Sigmoid colon (tissue), 7 donors: ENCODE data around the gene ZFP42. TPM values are rescaled to one million over a fixed set of nuclear protein-coding genes. Genes with fewer than 3 reads are reported as not detected.

Experiments used
- DNase-seq: peaks from one replicate; pipeline ENCODE4 v3.0.0-alpha.2; 2019
- H3K27ac ChIP-seq, 4 donors: fragments of 200-600 bp; sonication (generic); one replicate each; pipeline ENCODE4 v1.5.1; 2016 to 2019; ENCODE audit warnings: mild to moderate bottlenecking in 1 of 4
- H3K27me3 ChIP-seq, 3 donors: fragments of 200-600 bp; sonication (generic); one replicate each; pipeline ENCODE4 v1.5.1; 2019; ENCODE audit warnings: mild to moderate bottlenecking in 1 of 3
- H3K36me3 ChIP-seq, 4 donors: fragments of 200-600 bp; sonication (generic); one replicate each; pipeline ENCODE4 v1.5.1; 2016 to 2019
- H3K4me1 ChIP-seq, 4 donors: fragments of 200-600 bp; sonication (generic); one replicate each; pipeline ENCODE4 v1.5.1; 2017 to 2019
- H3K4me3 ChIP-seq, 4 donors: fragments of 200-600 bp; sonication (generic); one replicate each; pipeline ENCODE4 v1.5.1; 2017 to 2019; ENCODE audit warnings: mild to moderate bottlenecking in 2 of 4, moderate library complexity in 1 of 4
- H3K9me3 ChIP-seq, 4 donors: fragments of 200-600 bp in 3 of 4; sonication (generic) in 3 of 4; one replicate each; pipeline versions ENCODE4 v1.5.1 to v1.6.1; 2013 to 2019
- EP300 ChIP-seq, 4 donors: sonication (generic); formaldehyde crosslinking; IDR thresholded peaks; one replicate each; pipeline ENCODE4 v1.6.1; 2017; ENCODE audit warnings: antibody characterized with exemption in 4 of 4
- POLR2A ChIP-seq, 2 donors: fragments of 450-650 bp; IDR thresholded peaks; one replicate each; pipeline ENCODE4 v1.6.1; 2016; ENCODE audit warnings: antibody characterized with exemption in 2 of 2, mild to moderate bottlenecking in 2 of 2, moderate library complexity in 2 of 2
- POLR2AphosphoS5 ChIP-seq, 4 donors: sonication (generic); formaldehyde crosslinking; IDR thresholded peaks; one replicate each; pipeline ENCODE4 v1.6.1; 2017; ENCODE audit warnings: antibody characterized with exemption in 4 of 4
- WGBS, 2 donors: extraction: QIAGEN DNeasy Blood & Tissue Kit; methylation state at CpG; one replicate each; pipeline ENCODE4 v1.1.7; 2013; 5-methylcytosine and 5-hydroxymethylcytosine counted together
- intact Hi-C: fragments of 100-400 bp; cut with DNase I; formaldehyde crosslinking; loops from one replicate; pipeline ENCODE4 v1.15.1; 2023
- polyA plus RNA-seq, 3 donors: library from polyadenylated mRNA; stranded (reverse); fragments of 200-250 nt; gene quantifications; one replicate each; pipeline ENCODE4 v1.2.3, GENCODE V29; 2013
- total RNA-seq, 4 donors: library from RNA; depleted of rRNA; stranded (reverse); fragments of >200 nt; gene quantifications; one replicate each; pipeline ENCODE4 v1.1.0, GENCODE V29; 2016
- TF ChIP-seq, protein P1 (sequence below), 4 experiments: fragments of 450-650 bp in 3 of 4; fragments of 200-600 bp in 1 of 4; IDR thresholded peaks; one replicate each; pipeline ENCODE4 v1.5.1; 2016 to 2019; ENCODE audit warnings: antibody characterized with exemption in 4 of 4, mild to moderate bottlenecking in 3 of 4, moderate library complexity in 2 of 4
- donor health status: healthy with polysubstance abuse.
- donor health status: Bipolar disorder and iron deficiency.
- donor health status: healthy.

The ZFP42 gene
- total and polyA plus RNA-seq, 7 donors = not detected

DNA sequence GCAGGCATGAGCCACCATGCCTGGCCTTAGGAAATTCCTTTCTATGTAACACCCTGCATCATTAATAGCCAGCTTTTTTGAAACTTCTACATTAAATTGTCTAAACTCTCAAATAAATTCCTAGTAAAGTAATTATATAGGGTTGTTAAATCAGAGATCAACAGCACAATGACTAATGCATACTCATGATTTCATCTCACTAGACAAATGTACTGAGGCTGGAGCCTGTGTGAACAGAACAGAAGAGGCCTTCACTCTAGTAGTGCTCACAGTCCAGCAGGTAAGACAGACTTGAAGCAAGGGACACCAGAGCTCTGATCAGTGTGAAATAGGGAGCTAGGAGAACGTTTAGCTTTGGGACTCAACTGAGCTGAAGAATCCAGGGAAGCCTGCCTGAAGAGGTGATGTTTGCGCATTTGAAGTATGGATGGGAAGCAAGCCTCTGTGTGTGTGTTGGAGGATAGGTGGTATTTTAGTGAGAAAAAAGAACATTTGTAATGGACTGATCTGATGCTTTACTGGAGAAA is 3.9 kb downstream of the ZFP42 start:
- no peak overlapping the region for H3K27ac ChIP-seq
- no peaks in the 10 kb centered on the region for H3K9me3 ChIP-seq
- 79 to 87% methylated on average over 2 of the region's 2 CpGs for WGBS, 2 donors
- no peak overlapping the region for H3K4me3 ChIP-seq
- no peaks in the 10 kb centered on the region for H3K4me1 ChIP-seq
- TF ChIP-seq POLR2A (IDR thresholded peaks at IDR 0.05) (no peak), EP300 (IDR thresholded peaks at IDR 0.05) (no peak), POLR2AphosphoS5 (IDR thresholded peaks at IDR 0.05) (no peak)
- TF ChIP-seq, protein P1, sequence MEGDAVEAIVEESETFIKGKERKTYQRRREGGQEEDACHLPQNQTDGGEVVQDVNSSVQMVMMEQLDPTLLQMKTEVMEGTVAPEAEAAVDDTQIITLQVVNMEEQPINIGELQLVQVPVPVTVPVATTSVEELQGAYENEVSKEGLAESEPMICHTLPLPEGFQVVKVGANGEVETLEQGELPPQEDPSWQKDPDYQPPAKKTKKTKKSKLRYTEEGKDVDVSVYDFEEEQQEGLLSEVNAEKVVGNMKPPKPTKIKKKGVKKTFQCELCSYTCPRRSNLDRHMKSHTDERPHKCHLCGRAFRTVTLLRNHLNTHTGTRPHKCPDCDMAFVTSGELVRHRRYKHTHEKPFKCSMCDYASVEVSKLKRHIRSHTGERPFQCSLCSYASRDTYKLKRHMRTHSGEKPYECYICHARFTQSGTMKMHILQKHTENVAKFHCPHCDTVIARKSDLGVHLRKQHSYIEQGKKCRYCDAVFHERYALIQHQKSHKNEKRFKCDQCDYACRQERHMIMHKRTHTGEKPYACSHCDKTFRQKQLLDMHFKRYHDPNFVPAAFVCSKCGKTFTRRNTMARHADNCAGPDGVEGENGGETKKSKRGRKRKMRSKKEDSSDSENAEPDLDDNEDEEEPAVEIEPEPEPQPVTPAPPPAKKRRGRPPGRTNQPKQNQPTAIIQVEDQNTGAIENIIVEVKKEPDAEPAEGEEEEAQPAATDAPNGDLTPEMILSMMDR (IDR thresholded peaks at IDR 0.05) = no peak
- H3K27me3 ChIP-seq = peaks cover 0 to 22% (median 3%) of the 10 kb centered on the region in 3 donors
- DNase-seq = no peak
- intact Hi-C loops = no loop called here
- H3K36me3 ChIP-seq = no peaks in the 10 kb centered on the region

DNA sequence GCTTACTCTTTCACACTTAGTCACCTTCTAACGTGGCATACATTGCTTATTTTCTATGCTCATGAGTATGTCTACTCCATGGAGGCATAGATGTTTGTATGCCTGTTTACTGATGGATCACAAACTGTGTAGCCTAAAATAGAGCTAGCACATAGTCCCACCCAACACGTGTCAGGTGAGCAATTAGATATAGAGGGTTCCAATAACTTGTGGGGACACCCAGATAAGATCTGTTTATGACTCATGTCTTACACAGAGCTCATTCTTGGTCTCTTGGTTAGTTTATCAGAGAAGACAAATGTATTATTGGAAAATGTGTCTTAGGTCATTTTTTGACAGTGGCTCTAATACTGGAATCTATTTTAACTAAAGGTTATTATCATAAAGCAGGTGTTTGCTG is 6.8 kb downstream of the ZFP42 start:
- Histone ChIP-seq H3K36me3 (no peaks in the 10 kb centered on the region), H3K27me3 (no peaks in the 10 kb centered on the region), H3K4me3 (no peak overlapping the region), H3K4me1 (no peaks in the 10 kb centered on the region), H3K9me3 (no peaks in the 10 kb centered on the region), H3K27ac (no peak overlapping the region)
- intact Hi-C loops = no loop called here
- WGBS, 2 donors = 51 to 70% methylated on average over 2 of the region's 2 CpGs
- no peak for DNase-seq
- TF ChIP-seq POLR2AphosphoS5 (IDR thresholded peaks at IDR 0.05) (no peak), EP300 (IDR thresholded peaks at IDR 0.05) (no peak), POLR2A (IDR thresholded peaks at IDR 0.05) (no peak)
- TF ChIP-seq, protein P1 (IDR thresholded peaks at IDR 0.05) = no peak

DNA sequence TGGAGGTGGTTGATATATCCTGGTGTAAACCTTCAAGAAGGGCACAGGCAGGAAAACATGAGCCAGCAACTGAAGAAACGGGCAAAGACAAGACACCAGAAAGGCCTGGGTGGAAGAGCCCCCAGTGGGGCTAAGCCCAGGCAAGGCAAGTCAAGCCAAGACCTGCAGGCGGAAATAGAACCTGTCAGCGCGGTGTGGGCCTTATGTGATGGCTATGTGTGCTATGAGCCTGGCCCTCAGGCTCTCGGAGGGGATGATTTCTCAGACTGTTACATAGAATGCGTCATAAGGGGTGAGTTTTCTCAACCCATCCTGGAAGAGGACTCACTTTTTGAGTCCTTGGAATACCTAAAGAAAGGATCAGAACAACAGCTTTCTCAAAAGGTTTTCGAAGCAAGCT is 7.2 kb downstream of the ZFP42 start:
- TF ChIP-seq, protein P1 (IDR thresholded peaks at IDR 0.05) = no peak
- TF ChIP-seq EP300 (IDR thresholded peaks at IDR 0.05) (no peak), POLR2AphosphoS5 (IDR thresholded peaks at IDR 0.05) (no peak), POLR2A (IDR thresholded peaks at IDR 0.05) (no peak)
- no peak for DNase-seq
- intact Hi-C loops = no loop called here
- no peaks in the 10 kb centered on the region for H3K9me3 ChIP-seq
- H3K36me3 ChIP-seq = no peaks in the 10 kb centered on the region
- no peaks in the 10 kb centered on the region for H3K4me1 ChIP-seq
- WGBS, 2 donors = 92 to 94% methylated on average over 7 of the region's 7 CpGs
- no peak overlapping the region for H3K4me3 ChIP-seq
- no peak overlapping the region for H3K27ac ChIP-seq
- H3K27me3 ChIP-seq = no peaks in the 10 kb centered on the region

- Histone ChIP-seq H3K27me3 (no peaks in the 10 kb centered on the region), H3K9me3 (no peaks in the 10 kb centered on the region), H3K36me3 (no peaks in the 10 kb centered on the region), H3K4me3 (no peak overlapping the region), H3K4me1 (no peaks in the 10 kb centered on the region), H3K27ac (no peak overlapping the region)
- intact Hi-C loops = no loop called here
- TF ChIP-seq, protein P1 (IDR thresholded peaks at IDR 0.05) = no peak
- TF ChIP-seq POLR2AphosphoS5 (IDR thresholded peaks at IDR 0.05) = no peak
- TF ChIP-seq EP300 (IDR thresholded peaks at IDR 0.05) = no peak
- TF ChIP-seq POLR2A (IDR thresholded peaks at IDR 0.05) = no peak
- 52 to 84% methylated on average over 3 of the region's 3 CpGs for whole genome bisulfite sequencing, 2 donors
- DNase-seq = no peak
Measured at GRCh38 chr4:188005561-188005960, 10.0 kb downstream of the ZFP42 start.

DNA sequence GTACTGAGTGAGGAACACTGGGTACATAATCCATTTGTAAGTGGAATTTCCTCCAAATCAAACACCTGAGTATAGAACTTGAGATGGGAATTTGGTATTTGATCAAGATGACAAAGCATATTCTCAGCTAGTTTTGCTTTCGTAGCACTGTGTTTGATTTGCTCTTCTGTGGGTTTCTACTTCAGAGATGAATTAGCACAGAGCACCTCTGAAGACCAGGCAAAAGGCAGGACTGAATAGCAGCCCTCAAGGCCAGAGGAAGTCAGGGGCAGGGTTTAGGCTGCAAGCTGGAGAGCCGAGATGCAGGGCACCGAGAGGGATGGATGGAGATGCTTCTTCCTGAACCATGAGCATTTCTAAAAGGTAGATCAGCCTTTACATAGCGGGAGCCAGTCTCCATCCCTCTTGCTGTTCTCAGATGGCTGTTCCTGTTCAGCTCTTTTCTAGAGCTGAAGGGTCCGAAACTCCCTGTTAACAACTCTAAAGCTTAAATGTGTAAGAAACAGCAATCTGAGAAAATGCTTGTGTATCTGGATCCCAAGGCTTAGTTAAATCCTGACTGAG is 10.8 kb downstream of the ZFP42 start:
- H3K9me3 ChIP-seq = no peaks in the 10 kb centered on the region
- DNase-seq = no peak
- WGBS, 2 donors = 74 to 78% methylated on average over 5 of the region's 5 CpGs
- TF ChIP-seq, protein P1 (IDR thresholded peaks at IDR 0.05) = no peak
- no peak for TF ChIP-seq EP300 (IDR thresholded peaks at IDR 0.05)
- no peak for TF ChIP-seq POLR2AphosphoS5 (IDR thresholded peaks at IDR 0.05)
- TF ChIP-seq POLR2A (IDR thresholded peaks at IDR 0.05) = no peak
- H3K4me1 ChIP-seq = no peaks in the 10 kb centered on the region
- H3K27ac ChIP-seq = no peak overlapping the region
- intact Hi-C loops = no loop called here
- no peaks in the 10 kb centered on the region for H3K36me3 ChIP-seq
- H3K4me3 ChIP-seq = no peak overlapping the region
- H3K27me3 ChIP-seq = no peaks in the 10 kb centered on the region
